ENCODE data around the gene NUAK1. TPM values are rescaled to one million over a fixed set of nuclear protein-coding genes. Genes with fewer than 3 reads are reported as not detected.

NUAK1 gene
- total RNA-seq, 2 experiments from 2014 or later, result not detected

DNA sequence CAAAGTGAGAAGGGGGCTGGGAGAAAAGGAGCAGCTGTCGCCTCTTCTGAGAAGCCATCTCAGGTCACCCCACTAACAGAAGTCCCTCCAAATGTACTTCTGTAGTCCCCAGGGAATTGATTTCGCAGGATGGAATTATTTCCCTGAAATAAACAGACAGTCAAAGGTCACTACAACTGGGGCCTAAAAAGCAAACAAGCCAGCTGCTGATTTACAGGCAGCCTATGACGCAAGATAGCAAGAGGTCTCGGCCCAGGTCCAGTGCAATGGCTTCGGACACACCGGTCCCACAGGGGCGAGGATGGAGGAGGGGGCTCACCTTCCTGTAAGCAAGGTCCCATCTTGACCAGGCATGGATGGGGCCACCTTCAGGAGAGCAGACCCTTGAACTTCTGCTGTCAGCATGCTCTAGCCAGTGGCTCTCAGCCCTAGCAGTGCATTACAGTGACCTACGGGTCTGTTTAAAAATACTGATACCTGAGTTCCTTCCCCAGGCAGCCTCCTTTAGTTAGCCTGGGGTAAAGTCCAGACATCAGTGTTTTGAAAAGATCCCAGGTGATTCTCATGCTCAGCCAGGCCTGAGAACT lies 18.1 kb downstream of the NUAK1 start:
- DNase-seq, result no peak
- ChIA-PET CTCF (no interaction called here), POLR2A (no interaction called here)

DNA sequence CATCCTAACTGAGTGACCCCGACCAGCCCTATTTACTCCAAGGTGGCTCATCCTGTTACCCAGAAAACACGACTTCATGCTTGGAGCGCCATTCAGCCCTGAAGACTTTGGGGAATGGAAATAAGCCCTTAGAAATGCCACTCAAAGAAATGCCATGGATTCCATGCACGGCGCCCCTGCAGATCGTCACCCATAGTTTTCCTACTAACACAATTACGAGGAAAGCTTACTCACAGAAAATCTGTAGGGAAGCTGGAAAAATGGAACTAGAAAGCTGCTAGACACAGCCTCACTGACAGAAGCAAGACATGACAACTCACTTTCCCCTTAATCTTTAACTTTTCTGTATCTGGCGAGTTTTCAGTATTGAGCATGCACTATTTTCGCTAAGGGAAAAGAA lies 19.5 kb downstream of the NUAK1 start:
- Mint-ChIP-seq H3K4me1 (no peaks in the 10 kb centered on the region), H3K9me3 (no peaks in the 10 kb centered on the region), H3K36me3 (ENCODE audit: low read depth) (no peaks in the 10 kb centered on the region), H3K27ac (no peak overlapping the region), H3K27me3 (peaks cover 13% of the 10 kb centered on the region), H3K4me3 (no peak overlapping the region)
- CTCF ChIA-PET, result no interaction called here
- DNase-seq, result no peak
- POLR2A ChIA-PET, result no interaction called here

More for the DNA sequence above, 18.1 kb downstream of the NUAK1 start:
- H3K27me3 Mint-ChIP-seq, result peaks cover 11% of the 10 kb centered on the region
- no peaks in the 10 kb centered on the region for H3K36me3 Mint-ChIP-seq (ENCODE audit: low read depth)
- H3K27ac Mint-ChIP-seq, result no peak overlapping the region
- no peaks in the 10 kb centered on the region for H3K4me1 Mint-ChIP-seq
- H3K9me3 Mint-ChIP-seq, result no peaks in the 10 kb centered on the region
- H3K4me3 Mint-ChIP-seq, result no peak overlapping the region

DNA sequence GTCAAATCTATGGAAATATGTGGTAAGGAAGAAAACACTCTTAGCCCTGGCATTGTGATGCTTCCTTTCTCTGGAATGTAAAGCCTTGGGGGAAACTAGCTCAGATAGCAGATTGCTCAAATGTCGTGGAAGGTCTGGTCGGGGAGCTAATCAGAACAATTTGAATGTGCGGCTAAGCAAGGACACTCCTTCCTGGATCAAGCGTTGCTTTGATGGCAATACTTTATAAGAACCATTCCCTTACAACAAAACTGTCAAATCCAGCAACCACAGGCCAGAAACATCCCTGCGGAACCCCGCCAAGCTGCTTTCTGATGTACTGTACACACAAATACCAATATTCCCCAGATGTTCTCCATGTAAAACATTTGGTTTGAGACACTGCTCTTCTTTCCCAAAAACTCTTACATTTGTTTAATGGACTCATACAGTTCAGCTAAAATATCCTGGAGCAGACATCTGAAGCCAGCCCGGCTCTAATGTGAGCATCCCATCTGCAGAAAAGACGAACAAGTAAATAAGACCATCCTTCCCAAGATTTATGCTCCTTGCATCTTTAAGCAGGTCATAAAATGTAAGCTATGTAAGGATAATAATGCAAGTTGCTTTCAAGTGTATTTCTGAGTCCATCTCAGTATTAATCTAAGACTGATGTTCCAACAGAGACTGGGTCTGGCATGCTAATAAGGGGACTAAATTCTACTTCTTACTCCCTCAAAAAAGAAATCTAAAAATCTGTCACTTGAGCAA lies 20.2 kb downstream of the NUAK1 start:
- no peaks in the 10 kb centered on the region for H3K36me3 Mint-ChIP-seq (ENCODE audit: low read depth)
- DNase-seq, result no peak
- POLR2A ChIA-PET, result no interaction called here
- no peak overlapping the region for H3K27ac Mint-ChIP-seq
- H3K4me1 Mint-ChIP-seq, result no peaks in the 10 kb centered on the region
- H3K27me3 Mint-ChIP-seq, result peaks cover 13% of the 10 kb centered on the region
- CTCF ChIA-PET, result interaction anchor here (0.6 to 1.0 kb wide), 2 partner anchors 18 to 97 kb away, joined by 3 read pairs; no protein-coding TSS in a partner anchor
- H3K9me3 Mint-ChIP-seq, result no peaks in the 10 kb centered on the region
- no peak overlapping the region for H3K4me3 Mint-ChIP-seq

- CTCF ChIA-PET, result no interaction called here
- POLR2A ChIA-PET, result no interaction called here
- Mint-ChIP-seq H3K9me3 (no peaks in the 10 kb centered on the region), H3K27me3 (peaks cover 19% of the 10 kb centered on the region), H3K4me1 (peaks cover 6% of the 10 kb centered on the region), H3K36me3 (ENCODE audit: low read depth) (no peaks in the 10 kb centered on the region), H3K27ac (no peak overlapping the region), H3K4me3 (no peak overlapping the region)
- DNase-seq, result no peak
Observed at GRCh38 chr12:106115440-106115839, 23.3 kb downstream of the NUAK1 start.

- no peak overlapping the region for H3K4me3 Mint-ChIP-seq
- H3K4me1 Mint-ChIP-seq, result peaks cover 6% of the 10 kb centered on the region
- no peaks in the 10 kb centered on the region for H3K36me3 Mint-ChIP-seq (ENCODE audit: low read depth)
- no peak for DNase-seq
- POLR2A ChIA-PET, result no interaction called here
- CTCF ChIA-PET, result no interaction called here
- no peaks in the 10 kb centered on the region for H3K9me3 Mint-ChIP-seq
- no peak overlapping the region for H3K27ac Mint-ChIP-seq
- H3K27me3 Mint-ChIP-seq, result peaks cover 22% of the 10 kb centered on the region
Observed at GRCh38 chr12:106114447-106115068, 24.2 kb downstream of the NUAK1 start.

DNA sequence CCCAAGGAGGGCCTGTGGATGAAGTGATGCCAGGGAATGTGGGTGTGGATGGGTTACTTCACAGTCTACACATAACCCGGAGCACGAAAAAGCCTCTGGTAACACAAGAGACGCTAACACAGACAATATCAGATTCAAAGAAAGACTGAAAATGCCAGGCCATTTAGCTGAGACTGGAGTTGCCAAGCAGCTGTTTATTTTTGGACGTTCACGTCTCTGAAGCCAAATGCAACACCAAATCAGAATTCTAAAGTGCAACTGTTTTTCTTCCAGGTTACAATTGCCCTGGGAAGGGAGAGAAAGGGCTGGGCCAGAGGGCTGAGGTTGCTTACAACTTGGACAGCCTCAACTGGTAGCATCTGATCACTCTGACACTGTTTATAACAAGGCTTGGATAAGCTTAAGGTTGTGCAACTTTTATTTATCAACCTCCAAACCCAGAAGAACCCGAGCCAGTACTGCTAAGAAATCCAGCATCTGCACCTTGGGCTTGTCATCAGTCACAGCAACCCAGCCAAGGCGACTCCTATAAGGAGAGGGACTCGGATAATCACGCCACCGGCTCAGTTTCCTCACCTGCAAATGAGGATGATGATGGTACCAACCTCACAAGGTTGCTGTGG lies 24.8 kb downstream of the NUAK1 start:
- no peaks in the 10 kb centered on the region for H3K9me3 Mint-ChIP-seq
- H3K36me3 Mint-ChIP-seq (ENCODE audit: low read depth), result no peaks in the 10 kb centered on the region
- H3K27me3 Mint-ChIP-seq, result peaks cover 26% of the 10 kb centered on the region
- ChIA-PET POLR2A (no interaction called here), CTCF (no interaction called here)
- no peak overlapping the region for H3K27ac Mint-ChIP-seq
- no peak overlapping the region for H3K4me3 Mint-ChIP-seq
- no peak for DNase-seq
- peaks cover 6% of the 10 kb centered on the region for H3K4me1 Mint-ChIP-seq

- CTCF ChIA-PET, result no interaction called here
Observed at GRCh38 chr12:106113446-106113823, 25.3 kb downstream of the NUAK1 start.

DNA sequence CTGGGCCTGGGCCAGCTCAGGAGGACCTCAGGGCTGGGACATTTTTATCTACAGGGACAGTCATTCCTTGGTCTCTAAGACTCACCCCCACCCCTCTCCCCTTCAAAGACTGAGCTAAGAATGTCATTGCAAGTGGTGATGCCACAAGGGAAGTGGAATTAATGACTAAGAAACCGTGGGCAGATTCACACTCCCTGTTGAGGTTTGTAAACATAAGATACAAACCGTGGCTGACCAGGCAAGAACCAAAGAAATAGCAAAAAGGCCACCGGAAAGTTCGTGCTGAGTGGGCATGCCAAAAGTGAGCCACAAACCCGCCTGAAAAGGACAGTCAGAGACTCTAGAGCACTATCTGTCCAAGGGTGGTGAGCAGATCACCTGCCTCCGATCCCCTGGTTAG lies 25.7 kb downstream of the NUAK1 start:
- ChIA-PET POLR2A (no interaction called here), CTCF (no interaction called here)
- DNase-seq, result no peak
- Mint-ChIP-seq H3K9me3 (no peaks in the 10 kb centered on the region), H3K4me1 (peaks cover 6% of the 10 kb centered on the region), H3K36me3 (ENCODE audit: low read depth) (no peaks in the 10 kb centered on the region), H3K27me3 (peaks cover 26% of the 10 kb centered on the region), H3K27ac (no peak overlapping the region), H3K4me3 (no peak overlapping the region)

More at GRCh38 chr12:106113446-106113823, 25.3 kb downstream of the NUAK1 start:
- POLR2A ChIA-PET, result no interaction called here
- DNase-seq, result no peak
- H3K36me3 Mint-ChIP-seq (ENCODE audit: low read depth), result no peaks in the 10 kb centered on the region
- no peak overlapping the region for H3K4me3 Mint-ChIP-seq
- no peak overlapping the region for H3K27ac Mint-ChIP-seq
- peaks cover 6% of the 10 kb centered on the region for H3K4me1 Mint-ChIP-seq
- H3K9me3 Mint-ChIP-seq, result no peaks in the 10 kb centered on the region
- H3K27me3 Mint-ChIP-seq, result peaks cover 26% of the 10 kb centered on the region

- Mint-ChIP-seq H3K4me1 (peaks cover 6% of the 10 kb centered on the region), H3K4me3 (no peak overlapping the region), H3K9me3 (no peaks in the 10 kb centered on the region)
Observed at GRCh38 chr12:106112145-106112821, 26.5 kb downstream of the NUAK1 start.

DNA sequence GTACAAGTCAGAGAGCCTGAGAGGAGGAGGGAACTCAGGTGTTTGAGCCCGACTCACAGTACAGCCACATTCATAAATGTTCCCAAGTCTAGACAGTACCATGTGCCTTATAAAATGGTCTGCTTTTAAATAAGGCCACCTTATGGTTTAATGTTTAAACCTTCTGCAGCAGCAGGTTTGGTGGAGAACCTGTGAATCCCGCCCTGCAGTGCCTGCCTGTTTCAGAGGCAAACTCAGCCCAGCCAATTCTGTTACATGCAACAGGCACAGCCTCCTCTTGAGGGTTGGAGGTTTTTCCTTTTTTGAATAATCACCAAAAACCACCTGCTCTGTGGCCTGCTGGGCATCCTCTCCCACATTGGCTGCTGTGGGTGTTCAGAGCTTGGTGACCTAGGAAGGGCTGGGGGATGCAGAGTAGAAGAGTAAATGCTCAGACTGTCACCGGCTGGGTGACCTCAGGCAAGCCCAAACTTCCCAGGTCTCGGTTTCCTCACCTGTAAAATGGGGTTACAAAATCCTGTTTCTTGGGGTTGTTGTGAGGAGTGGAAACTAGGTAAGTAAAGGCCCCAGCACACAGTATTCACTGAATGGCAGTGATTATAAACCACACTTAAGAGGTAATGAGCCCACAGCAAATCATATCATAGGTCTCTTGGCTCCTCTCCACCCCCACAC lies 28.0 kb downstream of the NUAK1 start:
- CTCF ChIA-PET, result no interaction called here
- Mint-ChIP-seq H3K27ac (no peak overlapping the region), H3K27me3 (peaks cover 37% of the 10 kb centered on the region), H3K4me1 (peaks cover 6% of the 10 kb centered on the region), H3K36me3 (ENCODE audit: low read depth) (no peaks in the 10 kb centered on the region), H3K9me3 (no peaks in the 10 kb centered on the region), H3K4me3 (no peak overlapping the region)
- POLR2A ChIA-PET, result no interaction called here
- DNase-seq, result no peak

More at GRCh38 chr12:106112145-106112821, 26.5 kb downstream of the NUAK1 start:
- DNase-seq, result no peak
- Mint-ChIP-seq H3K36me3 (ENCODE audit: low read depth) (no peaks in the 10 kb centered on the region), H3K27me3 (peaks cover 30% of the 10 kb centered on the region), H3K27ac (no peak overlapping the region)
- CTCF ChIA-PET, result no interaction called here
- POLR2A ChIA-PET, result no interaction called here

DNA sequence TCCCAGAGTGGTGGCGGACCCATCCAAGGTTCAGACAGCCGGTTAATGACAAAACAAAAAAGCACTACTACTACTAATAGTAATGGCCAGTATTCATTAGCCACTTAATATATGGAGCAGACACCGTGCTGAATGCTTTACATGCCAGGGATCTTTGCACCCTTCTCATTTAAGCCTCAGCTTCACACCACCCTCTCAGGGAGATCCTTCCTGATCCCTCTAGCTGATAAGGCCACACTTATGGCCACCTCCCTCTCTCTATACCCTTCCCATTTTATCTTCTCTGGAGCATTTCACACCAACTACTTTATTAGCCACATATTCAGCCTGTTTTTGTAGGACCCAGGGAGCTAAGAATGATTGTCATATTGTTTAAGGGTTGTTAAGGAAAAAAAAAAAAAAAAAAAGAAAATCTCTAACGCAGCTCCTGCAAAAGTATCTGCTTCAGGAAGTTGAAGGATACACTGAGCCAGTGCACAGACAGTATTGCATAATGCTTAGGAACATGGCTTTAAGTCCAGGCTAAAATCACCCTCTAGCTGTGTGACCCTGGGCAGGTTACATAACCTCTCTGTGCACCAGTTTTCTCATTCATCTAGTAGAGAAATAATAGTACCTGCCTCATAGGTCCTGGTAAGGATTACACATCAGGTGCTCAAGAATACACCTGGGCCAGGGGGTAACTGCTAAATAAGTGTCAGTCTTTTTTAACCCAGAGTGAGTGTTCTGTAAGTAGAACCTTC lies 29.4 kb downstream of the NUAK1 start:
- ChIA-PET POLR2A (no interaction called here), CTCF (no interaction called here)
- no peaks in the 10 kb centered on the region for H3K36me3 Mint-ChIP-seq (ENCODE audit: low read depth)
- no peak for DNase-seq
- H3K9me3 Mint-ChIP-seq, result no peaks in the 10 kb centered on the region
- H3K27ac Mint-ChIP-seq, result no peak overlapping the region
- H3K4me3 Mint-ChIP-seq, result no peak overlapping the region
- H3K4me1 Mint-ChIP-seq, result peaks cover 6% of the 10 kb centered on the region
- H3K27me3 Mint-ChIP-seq, result peaks cover 37% of the 10 kb centered on the region

DNA sequence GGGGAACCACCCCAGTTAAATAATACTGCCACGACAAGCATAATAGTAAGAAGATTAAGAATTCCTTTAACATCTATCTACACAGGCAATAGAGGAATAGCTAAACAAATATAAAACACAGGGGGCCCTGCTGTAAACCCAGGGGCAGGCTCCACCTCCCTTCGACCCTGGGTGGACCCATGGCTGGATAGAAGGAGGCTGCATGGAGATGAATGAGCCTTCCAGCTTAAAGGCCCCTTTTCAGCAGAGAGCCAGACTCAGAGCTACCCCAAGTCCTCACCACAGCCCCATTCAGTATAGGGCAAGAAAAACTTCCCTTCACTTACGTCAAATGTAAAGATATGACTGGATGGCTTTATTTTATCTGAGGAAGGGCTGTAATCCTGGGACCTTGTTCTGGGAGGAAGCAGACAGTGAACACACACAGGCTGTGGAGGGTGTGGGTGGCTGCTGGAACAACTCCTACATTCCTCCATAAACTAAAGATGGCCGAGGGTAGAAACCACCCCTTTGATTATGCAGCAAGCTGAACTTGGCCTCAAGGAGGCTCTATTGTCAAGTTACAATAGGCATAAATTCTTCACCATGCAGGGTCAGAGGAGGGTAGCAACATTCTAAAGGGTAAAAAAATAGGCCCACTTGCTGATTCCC lies 30.4 kb downstream of the NUAK1 start:
- Mint-ChIP-seq H3K27me3 (peaks cover 41% of the 10 kb centered on the region), H3K4me3 (no peak overlapping the region), H3K9me3 (no peaks in the 10 kb centered on the region), H3K4me1 (peaks cover 5% of the 10 kb centered on the region), H3K27ac (no peak overlapping the region), H3K36me3 (ENCODE audit: low read depth) (no peaks in the 10 kb centered on the region)
- CTCF ChIA-PET, result no interaction called here
- DNase-seq, result no peak
- POLR2A ChIA-PET, result no interaction called here
